ENCODE measurements around the gene PCDH8.

GRCh38 chr13:52852444-52852843, 4.0 kb upstream of the PCDH8 start:
- TF ChIP-seq CTCF (IDR thresholded peaks at IDR 0.05): no peak
- no peak for TF ChIP-seq POLR2A (IDR thresholded peaks at IDR 0.05)
